WTC11 (cell line): Measurements from ENCODE around the gene FOXJ2. TPM values are rescaled to one million over a fixed set of nuclear protein-coding genes. Genes with fewer than 3 reads are reported as not detected.
A peak's percentile ranks its signal among the peaks of the same experiment; 100 is the strongest.

Source experiments
- NFATC4 ChIP-seq: fragments of 250-450 bp; sonication (Bioruptor Pico); IDR thresholded peaks from 2 replicates; pipeline ENCODE4 v1.9.0; 2021; ENCODE audit warnings: mild to moderate bottlenecking
- SMAD3 ChIP-seq: sonication (generic); formaldehyde crosslinking; IDR thresholded peaks from 2 replicates; pipeline ENCODE4 v1.8.0; 2022; ENCODE audit warnings: missing genetic modification reagents, mild to moderate bottlenecking, borderline replicate concordance
- TP53 ChIP-seq: sonication (generic); formaldehyde crosslinking; IDR thresholded peaks from 2 replicates; pipeline ENCODE4 v1.8.1; 2023; ENCODE audit warnings: mild to moderate bottlenecking, missing genetic modification reagents
- ZNF423 ChIP-seq: fragments of 250-450 bp; sonication (Bioruptor Pico); IDR thresholded peaks from 2 replicates; pipeline ENCODE4 v2.1.2; 2022; ENCODE audit warnings: mild to moderate bottlenecking, moderate library complexity
- total RNA-seq: library from RNA; stranded (reverse); gene quantifications from 3 replicates; pipeline ENCODE4 v1.2.3, GENCODE V29; 2021
- TF ChIP-seq, protein P1 (sequence below): sonication (generic); formaldehyde crosslinking; IDR thresholded peaks from 2 replicates; pipeline ENCODE4 v1.8.0; 2023; ENCODE audit warnings: missing genetic modification reagents, mild to moderate bottlenecking, borderline replicate concordance
- TF ChIP-seq, protein P2 (sequence below): sonication (generic); formaldehyde crosslinking; IDR thresholded peaks from 2 replicates; pipeline ENCODE4 v1.8.1; 2023; ENCODE audit warnings: mild to moderate bottlenecking, moderate library complexity, missing genetic modification reagents
- TF ChIP-seq, protein P3 (sequence below): sonication (generic); formaldehyde crosslinking; IDR thresholded peaks from 2 replicates; pipeline ENCODE4 v1.8.0; 2022; ENCODE audit warnings: missing genetic modification reagents
- TF ChIP-seq, protein P4 (sequence below): sonication (generic); formaldehyde crosslinking; IDR thresholded peaks from 2 replicates; pipeline ENCODE4 v1.8.1; 2022; ENCODE audit warnings: low read depth, missing genetic modification reagents, borderline replicate concordance
- TF ChIP-seq, protein P5 (sequence below): sonication (generic); formaldehyde crosslinking; IDR thresholded peaks from 2 replicates; pipeline ENCODE4 v1.8.1; 2023; ENCODE audit warnings: mild to moderate bottlenecking, missing genetic modification reagents
- TF ChIP-seq, protein P6 (sequence below): sonication (generic); formaldehyde crosslinking; IDR thresholded peaks from 2 replicates; pipeline ENCODE4 v1.8.0; 2022; ENCODE audit warnings: mild to moderate bottlenecking, missing genetic modification reagents
- TF ChIP-seq, protein P7 (sequence below): sonication (generic); formaldehyde crosslinking; IDR thresholded peaks from 2 replicates; pipeline ENCODE4 v1.8.0; 2022; ENCODE audit warnings: mild to moderate bottlenecking, missing genetic modification reagents
- TF ChIP-seq, protein P8 (sequence below): fragments of 250-450 bp; sonication (Bioruptor Pico); IDR thresholded peaks from 2 replicates; pipeline ENCODE4 v1.9.0; 2021; ENCODE audit warnings: mild to moderate bottlenecking
- TF ChIP-seq, protein P9 (sequence below): sonication (generic); formaldehyde crosslinking; IDR thresholded peaks from 2 replicates; pipeline ENCODE4 v1.8.1; 2022; ENCODE audit warnings: missing genetic modification reagents, borderline replicate concordance
- TF ChIP-seq, protein P10 (sequence below): sonication (generic); formaldehyde crosslinking; IDR thresholded peaks from 2 replicates; pipeline ENCODE4 v1.8.1; 2022; ENCODE audit warnings: mild to moderate bottlenecking, moderate library complexity, missing genetic modification reagents

The FOXJ2 gene
- total RNA-seq, 1 experiment from 2014 or later, result 12.7 TPM

DNA sequence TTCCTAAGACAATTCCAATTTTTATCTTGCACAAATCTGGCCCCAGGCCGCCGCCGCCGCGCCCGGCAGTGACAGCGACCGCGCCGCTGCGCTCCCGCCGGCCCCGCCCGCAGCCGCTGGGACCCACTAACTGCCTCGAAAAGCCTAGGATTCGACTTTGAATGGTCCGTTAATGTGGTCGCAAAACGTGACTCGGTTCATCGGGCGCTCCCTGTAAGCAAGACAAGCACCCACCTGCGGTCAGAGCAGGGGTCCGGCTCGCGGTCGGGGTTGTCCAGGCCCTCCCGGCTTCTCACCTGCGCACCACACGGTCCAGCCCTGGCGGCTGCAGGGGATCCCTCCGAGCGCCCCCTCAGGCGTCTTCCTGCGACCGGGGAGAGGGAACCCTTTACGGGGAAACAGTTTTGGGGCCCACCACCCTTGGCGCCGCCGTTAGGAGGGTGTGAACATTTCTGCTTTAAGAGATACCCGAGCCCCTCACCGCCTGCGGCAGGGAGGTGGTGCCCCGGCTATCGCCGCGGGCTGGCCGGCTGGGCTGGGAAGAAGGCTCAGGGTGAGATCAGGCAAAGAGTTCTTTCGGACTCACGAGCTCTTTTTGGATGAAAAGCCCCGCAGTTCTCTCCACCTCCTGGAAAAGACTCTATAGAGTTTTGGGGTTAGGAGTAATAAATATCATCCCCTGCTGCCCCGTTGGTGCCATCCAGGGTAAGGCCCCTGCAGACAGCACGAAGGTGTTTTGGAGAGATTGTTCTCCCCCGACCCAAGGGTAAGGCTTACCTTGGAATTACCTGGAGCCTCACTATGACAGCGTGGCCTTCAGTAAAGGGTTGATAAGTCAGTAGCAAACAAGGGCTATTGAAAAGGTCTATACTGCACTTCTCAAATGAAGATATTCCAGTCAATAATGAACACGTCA, 13.6 kb upstream of the FOXJ2 start (continued):
- TF ChIP-seq, protein P1, sequence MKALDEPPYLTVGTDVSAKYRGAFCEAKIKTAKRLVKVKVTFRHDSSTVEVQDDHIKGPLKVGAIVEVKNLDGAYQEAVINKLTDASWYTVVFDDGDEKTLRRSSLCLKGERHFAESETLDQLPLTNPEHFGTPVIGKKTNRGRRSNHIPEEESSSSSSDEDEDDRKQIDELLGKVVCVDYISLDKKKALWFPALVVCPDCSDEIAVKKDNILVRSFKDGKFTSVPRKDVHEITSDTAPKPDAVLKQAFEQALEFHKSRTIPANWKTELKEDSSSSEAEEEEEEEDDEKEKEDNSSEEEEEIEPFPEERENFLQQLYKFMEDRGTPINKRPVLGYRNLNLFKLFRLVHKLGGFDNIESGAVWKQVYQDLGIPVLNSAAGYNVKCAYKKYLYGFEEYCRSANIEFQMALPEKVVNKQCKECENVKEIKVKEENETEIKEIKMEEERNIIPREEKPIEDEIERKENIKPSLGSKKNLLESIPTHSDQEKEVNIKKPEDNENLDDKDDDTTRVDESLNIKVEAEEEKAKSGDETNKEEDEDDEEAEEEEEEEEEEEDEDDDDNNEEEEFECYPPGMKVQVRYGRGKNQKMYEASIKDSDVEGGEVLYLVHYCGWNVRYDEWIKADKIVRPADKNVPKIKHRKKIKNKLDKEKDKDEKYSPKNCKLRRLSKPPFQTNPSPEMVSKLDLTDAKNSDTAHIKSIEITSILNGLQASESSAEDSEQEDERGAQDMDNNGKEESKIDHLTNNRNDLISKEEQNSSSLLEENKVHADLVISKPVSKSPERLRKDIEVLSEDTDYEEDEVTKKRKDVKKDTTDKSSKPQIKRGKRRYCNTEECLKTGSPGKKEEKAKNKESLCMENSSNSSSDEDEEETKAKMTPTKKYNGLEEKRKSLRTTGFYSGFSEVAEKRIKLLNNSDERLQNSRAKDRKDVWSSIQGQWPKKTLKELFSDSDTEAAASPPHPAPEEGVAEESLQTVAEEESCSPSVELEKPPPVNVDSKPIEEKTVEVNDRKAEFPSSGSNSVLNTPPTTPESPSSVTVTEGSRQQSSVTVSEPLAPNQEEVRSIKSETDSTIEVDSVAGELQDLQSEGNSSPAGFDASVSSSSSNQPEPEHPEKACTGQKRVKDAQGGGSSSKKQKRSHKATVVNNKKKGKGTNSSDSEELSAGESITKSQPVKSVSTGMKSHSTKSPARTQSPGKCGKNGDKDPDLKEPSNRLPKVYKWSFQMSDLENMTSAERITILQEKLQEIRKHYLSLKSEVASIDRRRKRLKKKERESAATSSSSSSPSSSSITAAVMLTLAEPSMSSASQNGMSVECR (CRISPR knock-in tag), result peak; percentile 89
- TF ChIP-seq, protein P2, sequence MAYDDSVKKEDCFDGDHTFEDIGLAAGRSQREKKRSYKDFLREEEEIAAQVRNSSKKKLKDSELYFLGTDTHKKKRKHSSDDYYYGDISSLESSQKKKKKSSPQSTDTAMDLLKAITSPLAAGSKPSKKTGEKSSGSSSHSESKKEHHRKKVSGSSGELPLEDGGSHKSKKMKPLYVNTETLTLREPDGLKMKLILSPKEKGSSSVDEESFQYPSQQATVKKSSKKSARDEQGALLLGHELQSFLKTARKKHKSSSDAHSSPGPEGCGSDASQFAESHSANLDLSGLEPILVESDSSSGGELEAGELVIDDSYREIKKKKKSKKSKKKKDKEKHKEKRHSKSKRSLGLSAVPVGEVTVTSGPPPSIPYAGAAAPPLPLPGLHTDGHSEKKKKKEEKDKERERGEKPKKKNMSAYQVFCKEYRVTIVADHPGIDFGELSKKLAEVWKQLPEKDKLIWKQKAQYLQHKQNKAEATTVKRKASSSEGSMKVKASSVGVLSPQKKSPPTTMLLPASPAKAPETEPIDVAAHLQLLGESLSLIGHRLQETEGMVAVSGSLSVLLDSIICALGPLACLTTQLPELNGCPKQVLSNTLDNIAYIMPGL (CRISPR knock-in tag), result peak; percentile 62; the same call in 1 of the 2 replicates
- TF ChIP-seq, protein P3, sequence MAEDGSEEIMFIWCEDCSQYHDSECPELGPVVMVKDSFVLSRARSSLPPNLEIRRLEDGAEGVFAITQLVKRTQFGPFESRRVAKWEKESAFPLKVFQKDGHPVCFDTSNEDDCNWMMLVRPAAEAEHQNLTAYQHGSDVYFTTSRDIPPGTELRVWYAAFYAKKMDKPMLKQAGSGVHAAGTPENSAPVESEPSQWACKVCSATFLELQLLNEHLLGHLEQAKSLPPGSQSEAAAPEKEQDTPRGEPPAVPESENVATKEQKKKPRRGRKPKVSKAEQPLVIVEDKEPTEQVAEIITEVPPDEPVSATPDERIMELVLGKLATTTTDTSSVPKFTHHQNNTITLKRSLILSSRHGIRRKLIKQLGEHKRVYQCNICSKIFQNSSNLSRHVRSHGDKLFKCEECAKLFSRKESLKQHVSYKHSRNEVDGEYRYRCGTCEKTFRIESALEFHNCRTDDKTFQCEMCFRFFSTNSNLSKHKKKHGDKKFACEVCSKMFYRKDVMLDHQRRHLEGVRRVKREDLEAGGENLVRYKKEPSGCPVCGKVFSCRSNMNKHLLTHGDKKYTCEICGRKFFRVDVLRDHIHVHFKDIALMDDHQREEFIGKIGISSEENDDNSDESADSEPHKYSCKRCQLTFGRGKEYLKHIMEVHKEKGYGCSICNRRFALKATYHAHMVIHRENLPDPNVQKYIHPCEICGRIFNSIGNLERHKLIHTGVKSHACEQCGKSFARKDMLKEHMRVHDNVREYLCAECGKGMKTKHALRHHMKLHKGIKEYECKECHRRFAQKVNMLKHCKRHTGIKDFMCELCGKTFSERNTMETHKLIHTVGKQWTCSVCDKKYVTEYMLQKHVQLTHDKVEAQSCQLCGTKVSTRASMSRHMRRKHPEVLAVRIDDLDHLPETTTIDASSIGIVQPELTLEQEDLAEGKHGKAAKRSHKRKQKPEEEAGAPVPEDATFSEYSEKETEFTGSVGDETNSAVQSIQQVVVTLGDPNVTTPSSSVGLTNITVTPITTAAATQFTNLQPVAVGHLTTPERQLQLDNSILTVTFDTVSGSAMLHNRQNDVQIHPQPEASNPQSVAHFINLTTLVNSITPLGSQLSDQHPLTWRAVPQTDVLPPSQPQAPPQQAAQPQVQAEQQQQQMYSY (CRISPR knock-in tag), result no peak
- TF ChIP-seq ZNF423 (CRISPR knock-in tag) (peak; percentile 69), SMAD3 (CRISPR knock-in tag) (no peak), TP53 (CRISPR knock-in tag) (peak; percentile 67; the same call in 1 of the 2 replicates), NFATC4 (CRISPR knock-in tag) (no peak)
- TF ChIP-seq, protein P4, sequence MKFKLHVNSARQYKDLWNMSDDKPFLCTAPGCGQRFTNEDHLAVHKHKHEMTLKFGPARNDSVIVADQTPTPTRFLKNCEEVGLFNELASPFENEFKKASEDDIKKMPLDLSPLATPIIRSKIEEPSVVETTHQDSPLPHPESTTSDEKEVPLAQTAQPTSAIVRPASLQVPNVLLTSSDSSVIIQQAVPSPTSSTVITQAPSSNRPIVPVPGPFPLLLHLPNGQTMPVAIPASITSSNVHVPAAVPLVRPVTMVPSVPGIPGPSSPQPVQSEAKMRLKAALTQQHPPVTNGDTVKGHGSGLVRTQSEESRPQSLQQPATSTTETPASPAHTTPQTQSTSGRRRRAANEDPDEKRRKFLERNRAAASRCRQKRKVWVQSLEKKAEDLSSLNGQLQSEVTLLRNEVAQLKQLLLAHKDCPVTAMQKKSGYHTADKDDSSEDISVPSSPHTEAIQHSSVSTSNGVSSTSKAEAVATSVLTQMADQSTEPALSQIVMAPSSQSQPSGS, result no peak
- TF ChIP-seq, protein P5, sequence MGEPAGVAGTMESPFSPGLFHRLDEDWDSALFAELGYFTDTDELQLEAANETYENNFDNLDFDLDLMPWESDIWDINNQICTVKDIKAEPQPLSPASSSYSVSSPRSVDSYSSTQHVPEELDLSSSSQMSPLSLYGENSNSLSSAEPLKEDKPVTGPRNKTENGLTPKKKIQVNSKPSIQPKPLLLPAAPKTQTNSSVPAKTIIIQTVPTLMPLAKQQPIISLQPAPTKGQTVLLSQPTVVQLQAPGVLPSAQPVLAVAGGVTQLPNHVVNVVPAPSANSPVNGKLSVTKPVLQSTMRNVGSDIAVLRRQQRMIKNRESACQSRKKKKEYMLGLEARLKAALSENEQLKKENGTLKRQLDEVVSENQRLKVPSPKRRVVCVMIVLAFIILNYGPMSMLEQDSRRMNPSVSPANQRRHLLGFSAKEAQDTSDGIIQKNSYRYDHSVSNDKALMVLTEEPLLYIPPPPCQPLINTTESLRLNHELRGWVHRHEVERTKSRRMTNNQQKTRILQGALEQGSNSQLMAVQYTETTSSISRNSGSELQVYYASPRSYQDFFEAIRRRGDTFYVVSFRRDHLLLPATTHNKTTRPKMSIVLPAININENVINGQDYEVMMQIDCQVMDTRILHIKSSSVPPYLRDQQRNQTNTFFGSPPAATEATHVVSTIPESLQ (CRISPR knock-in tag), result no peak
- TF ChIP-seq, protein P6, sequence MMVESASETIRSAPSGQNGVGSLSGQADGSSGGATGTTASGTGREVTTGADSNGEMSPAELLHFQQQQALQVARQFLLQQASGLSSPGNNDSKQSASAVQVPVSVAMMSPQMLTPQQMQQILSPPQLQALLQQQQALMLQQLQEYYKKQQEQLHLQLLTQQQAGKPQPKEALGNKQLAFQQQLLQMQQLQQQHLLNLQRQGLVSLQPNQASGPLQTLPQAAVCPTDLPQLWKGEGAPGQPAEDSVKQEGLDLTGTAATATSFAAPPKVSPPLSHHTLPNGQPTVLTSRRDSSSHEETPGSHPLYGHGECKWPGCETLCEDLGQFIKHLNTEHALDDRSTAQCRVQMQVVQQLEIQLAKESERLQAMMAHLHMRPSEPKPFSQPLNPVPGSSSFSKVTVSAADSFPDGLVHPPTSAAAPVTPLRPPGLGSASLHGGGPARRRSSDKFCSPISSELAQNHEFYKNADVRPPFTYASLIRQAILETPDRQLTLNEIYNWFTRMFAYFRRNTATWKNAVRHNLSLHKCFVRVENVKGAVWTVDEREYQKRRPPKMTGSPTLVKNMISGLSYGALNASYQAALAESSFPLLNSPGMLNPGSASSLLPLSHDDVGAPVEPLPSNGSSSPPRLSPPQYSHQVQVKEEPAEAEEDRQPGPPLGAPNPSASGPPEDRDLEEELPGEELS (CRISPR knock-in tag), result peak; percentile 41
- TF ChIP-seq, protein P7, sequence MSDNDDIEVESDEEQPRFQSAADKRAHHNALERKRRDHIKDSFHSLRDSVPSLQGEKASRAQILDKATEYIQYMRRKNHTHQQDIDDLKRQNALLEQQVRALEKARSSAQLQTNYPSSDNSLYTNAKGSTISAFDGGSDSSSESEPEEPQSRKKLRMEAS (CRISPR knock-in tag), result peak; percentile 90
- TF ChIP-seq, protein P8, sequence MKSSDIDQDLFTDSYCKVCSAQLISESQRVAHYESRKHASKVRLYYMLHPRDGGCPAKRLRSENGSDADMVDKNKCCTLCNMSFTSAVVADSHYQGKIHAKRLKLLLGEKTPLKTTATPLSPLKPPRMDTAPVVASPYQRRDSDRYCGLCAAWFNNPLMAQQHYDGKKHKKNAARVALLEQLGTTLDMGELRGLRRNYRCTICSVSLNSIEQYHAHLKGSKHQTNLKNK, result no peak
- TF ChIP-seq, protein P9, sequence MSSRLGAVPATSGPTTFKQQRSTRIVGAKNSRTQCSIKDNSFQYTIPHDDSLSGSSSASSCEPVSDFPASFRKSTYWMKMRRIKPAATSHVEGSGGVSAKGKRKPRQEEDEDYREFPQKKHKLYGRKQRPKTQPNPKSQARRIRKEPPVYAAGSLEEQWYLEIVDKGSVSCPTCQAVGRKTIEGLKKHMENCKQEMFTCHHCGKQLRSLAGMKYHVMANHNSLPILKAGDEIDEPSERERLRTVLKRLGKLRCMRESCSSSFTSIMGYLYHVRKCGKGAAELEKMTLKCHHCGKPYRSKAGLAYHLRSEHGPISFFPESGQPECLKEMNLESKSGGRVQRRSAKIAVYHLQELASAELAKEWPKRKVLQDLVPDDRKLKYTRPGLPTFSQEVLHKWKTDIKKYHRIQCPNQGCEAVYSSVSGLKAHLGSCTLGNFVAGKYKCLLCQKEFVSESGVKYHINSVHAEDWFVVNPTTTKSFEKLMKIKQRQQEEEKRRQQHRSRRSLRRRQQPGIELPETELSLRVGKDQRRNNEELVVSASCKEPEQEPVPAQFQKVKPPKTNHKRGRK (CRISPR knock-in tag), result no peak
- TF ChIP-seq, protein P10, sequence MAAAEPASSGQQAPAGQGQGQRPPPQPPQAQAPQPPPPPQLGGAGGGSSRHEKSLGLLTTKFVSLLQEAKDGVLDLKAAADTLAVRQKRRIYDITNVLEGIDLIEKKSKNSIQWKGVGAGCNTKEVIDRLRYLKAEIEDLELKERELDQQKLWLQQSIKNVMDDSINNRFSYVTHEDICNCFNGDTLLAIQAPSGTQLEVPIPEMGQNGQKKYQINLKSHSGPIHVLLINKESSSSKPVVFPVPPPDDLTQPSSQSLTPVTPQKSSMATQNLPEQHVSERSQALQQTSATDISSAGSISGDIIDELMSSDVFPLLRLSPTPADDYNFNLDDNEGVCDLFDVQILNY (CRISPR knock-in tag), result 0 out of 2 replicates have a peak, but pooled peaks have one; percentile 27
